Fibroblast of skin of scalp (primary cell): ENCODE measurements around the gene RTP4. TPM values are rescaled to one million over a fixed set of nuclear protein-coding genes. Genes with fewer than 3 reads are reported as not detected.

Experiments used
- DNase-seq: peaks from one replicate; pipeline ENCODE4 v3.0.0-alpha.2; 2013
- polyA plus RNA-seq, 2 experiments: library from polyadenylated mRNA; unstranded; fragments of 120-200 nt; gene quantifications; one replicate each; pipeline ENCODE4 v1.2.1, GENCODE V29; 2013; ENCODE audit not compliant: insufficient read length in 2 of 2

Gene RTP4
- polyA plus RNA-seq (2013, experiment 1 of 2; ENCODE audit: insufficient read length) = not detected
- 0.15 TPM for polyA plus RNA-seq (2013, experiment 2 of 2; ENCODE audit: insufficient read length)

GRCh38 chr3:187368251-187369088, at the start of gene RTP4:
TSS of gene RTP4 (plus strand) at chr3:187368385. CDS start at chr3:187368442, 57 bp downstream.
- DNase-seq = peak; percentile 15

GRCh38 chr3:187318819-187319616, 49.2 kb upstream of the RTP4 start:
- DNase-seq = peak; percentile 76

- DNase-seq = peak; percentile 82
Observed at GRCh38 chr3:187319699-187320302, 48.4 kb upstream of the RTP4 start.

- no peak for DNase-seq
Observed at GRCh38 chr3:187321766-187322165, 46.4 kb upstream of the RTP4 start.

- DNase-seq = no peak
Observed at GRCh38 chr3:187322291-187322690, 45.9 kb upstream of the RTP4 start.

- DNase-seq = no peak
Observed at GRCh38 chr3:187323091-187323490, 45.1 kb upstream of the RTP4 start.

- DNase-seq = no peak
Observed at GRCh38 chr3:187325632-187326031, 42.6 kb upstream of the RTP4 start.

GRCh38 chr3:187327845-187328244, 40.3 kb upstream of the RTP4 start:
- no peak for DNase-seq

- DNase-seq = no peak
Observed at GRCh38 chr3:187328691-187329090, 39.5 kb upstream of the RTP4 start.

GRCh38 chr3:187334904-187335303, 33.3 kb upstream of the RTP4 start:
- DNase-seq = no peak

GRCh38 chr3:187336322-187336721, 31.9 kb upstream of the RTP4 start:
- DNase-seq = no peak

- no peak for DNase-seq
Observed at GRCh38 chr3:187340578-187340977, 27.6 kb upstream of the RTP4 start.

GRCh38 chr3:187342255-187342654, 25.9 kb upstream of the RTP4 start:
- no peak for DNase-seq

GRCh38 chr3:187343670-187344069, 24.5 kb upstream of the RTP4 start:
- DNase-seq = no peak

GRCh38 chr3:187352581-187353575, 15.3 kb upstream of the RTP4 start:
- DNase-seq = peak; percentile 67

- DNase-seq = no peak
Observed at GRCh38 chr3:187358068-187358467, 10.1 kb upstream of the RTP4 start.

- no peak for DNase-seq
Observed at GRCh38 chr3:187359798-187360486, 8.2 kb upstream of the RTP4 start.

GRCh38 chr3:187360596-187360995, 7.6 kb upstream of the RTP4 start:
- no peak for DNase-seq

GRCh38 chr3:187361835-187362234, 6.3 kb upstream of the RTP4 start:
- no peak for DNase-seq

GRCh38 chr3:187367561-187368103, 553 bp upstream of the RTP4 start:
- DNase-seq = no peak

- DNase-seq = no peak
Observed at GRCh38 chr3:187369089-187369447, 883 bp downstream of the RTP4 start.
